ENCODE results near the gene CFAP100. TPM values are rescaled to one million over a fixed set of nuclear protein-coding genes. Genes with fewer than 3 reads are reported as not detected.

The CFAP100 gene
- total RNA-seq, 4 donors from 2014 or later = not detected

GRCh38 chr3:126475413-126476114, 80.9 kb downstream of the CFAP100 start, which contains the start of gene ZXDC:
Gene ZXDC, minus strand, starts transcription at chr3:126475891. Its CDS starts 26 bp downstream, at chr3:126475865.
- Histone ChIP-seq H3K27me3 (no peaks in the 10 kb centered on the region), H3K4me3 (peak within 1 kb of the TSS; percentile 71 to 98 (median 80)), H3K27ac (peak within 1 kb of the TSS; percentile 86 to 99 (median 94)), H3K9me3 (no peaks in the 10 kb centered on the region), H3K36me3 (peaks cover 0 to 14% (median 0%) of the 10 kb centered on the region in 3 donors), H3K4me1 (peaks cover 7 to 37% (median 22%) of the 10 kb centered on the region in 4 donors)
- TF ChIP-seq CTCF (IDR thresholded peaks at IDR 0.05) (peak in 4 of 6 experiments; percentile 36 to 54 (median 47)), POLR2A (IDR thresholded peaks at IDR 0.05) (peak; percentile 39 to 92)
- DNase-seq = peak; percentile 89 to 97 (median 96)

GRCh38 chr3:126476166-126477060, 81.7 kb downstream of the CFAP100 start:
- Histone ChIP-seq H3K27ac (peak overlapping the region; percentile 73 to 99 (median 89)), H3K9me3 (no peaks in the 10 kb centered on the region), H3K27me3 (no peaks in the 10 kb centered on the region), H3K4me3 (peak overlapping the region; percentile 51 to 98 (median 61)), H3K4me1 (peaks cover 7 to 35% (median 22%) of the 10 kb centered on the region in 4 donors), H3K36me3 (peaks cover 0 to 6% (median 0%) of the 10 kb centered on the region in 3 donors)
- TF ChIP-seq CTCF (IDR thresholded peaks at IDR 0.05) (no peak), POLR2A (IDR thresholded peaks at IDR 0.05) (peak; percentile 10 to 68)
- peak in 1 of 3 donors; percentile 48 for DNase-seq

GRCh38 chr3:126477061-126477380, 82.3 kb downstream of the CFAP100 start:
- H3K4me1 ChIP-seq = peaks cover 7 to 35% (median 22%) of the 10 kb centered on the region in 4 donors
- peak overlapping the region in 1 of 4 donors; percentile 98 for H3K4me3 ChIP-seq
- H3K27ac ChIP-seq = no peak overlapping the region
- H3K36me3 ChIP-seq = peaks cover 0 to under 1% (median 0%) of the 10 kb centered on the region in 3 donors
- H3K27me3 ChIP-seq = no peaks in the 10 kb centered on the region
- H3K9me3 ChIP-seq = no peaks in the 10 kb centered on the region
- DNase-seq = no peak
- no peak for TF ChIP-seq POLR2A (IDR thresholded peaks at IDR 0.05)

GRCh38 chr3:126478581-126479310, 84.0 kb downstream of the CFAP100 start:
- no peaks in the 10 kb centered on the region for H3K27me3 ChIP-seq
- TF ChIP-seq CTCF (IDR thresholded peaks at IDR 0.05) (no peak), POLR2A (IDR thresholded peaks at IDR 0.05) (no peak)
- H3K9me3 ChIP-seq = no peaks in the 10 kb centered on the region
- H3K4me1 ChIP-seq = peaks cover 3 to 18% (median 11%) of the 10 kb centered on the region in 4 donors
- no peak overlapping the region for H3K27ac ChIP-seq
- no peak overlapping the region for H3K4me3 ChIP-seq
- H3K36me3 ChIP-seq = no peaks in the 10 kb centered on the region
- peak in 1 of 3 donors; percentile 24 for DNase-seq

- Histone ChIP-seq H3K9me3 (no peaks in the 10 kb centered on the region), H3K36me3 (no peaks in the 10 kb centered on the region), H3K4me1 (peaks cover 0 to 9% (median 4%) of the 10 kb centered on the region in 4 donors), H3K4me3 (no peak overlapping the region), H3K27ac (no peak overlapping the region), H3K27me3 (no peaks in the 10 kb centered on the region)
- DNase-seq = no peak
- TF ChIP-seq POLR2A (IDR thresholded peaks at IDR 0.05) (no peak), CTCF (IDR thresholded peaks at IDR 0.05) (no peak)
Measured at GRCh38 chr3:126479642-126480041, 84.9 kb downstream of the CFAP100 start.
